HEK293 (cell line): ENCODE results near the gene RSPH9.

Source experiments
- CTCF ChIA-PET: fragments of 350-600 bp; formaldehyde crosslinking; extraction: SDS; loops from one replicate; lab custom pipeline; 2021; ENCODE audit warnings: antibody characterized with exemption; lab: Yijun Ruan, JAX
- POLR2A ChIA-PET: fragments of 300-600 bp; formaldehyde crosslinking; extraction: SDS; loops from one replicate; lab custom pipeline; 2020; ENCODE audit warnings: antibody characterized with exemption, inconsistent platforms; lab: Yijun Ruan, JAX
- H3K27ac ChIP-seq: fragments of 200-500 bp; sonication (Bioruptor generic); 2 replicates; pipeline ENCODE4 v1.5.1; 2014; ENCODE audit warnings: low read depth, low read length, control low read depth, inconsistent platforms; ENCODE audit errors: extremely low read depth
- H3K36me3 ChIP-seq, 2 experiments: fragments of 200-500 bp in 1 of 2; sonication (Bioruptor generic) in 1 of 2; 1 replicate in 1 of 2; 2 replicates in 1 of 2; pipeline ENCODE4 v1.5.1; 2014 to 2017; ENCODE audit warnings: inconsistent platforms in 2 of 2, low read length in 2 of 2; ENCODE audit not compliant: control insufficient read depth in 2 of 2, insufficient read depth in 1 of 2
- H3K4me1 ChIP-seq: fragments of 200-500 bp; sonication (Bioruptor generic); 2 replicates; pipeline ENCODE4 v1.5.1; 2014; ENCODE audit warnings: mild to moderate bottlenecking, low read length, inconsistent platforms; ENCODE audit not compliant: control insufficient read depth, insufficient read depth
- H3K4me3 ChIP-seq: 2 replicates; pipeline ENCODE4 v1.5.1; 2011; ENCODE audit warnings: low read depth, mild to moderate bottlenecking, control low read depth, low read length, moderate library complexity
- H3K9me3 ChIP-seq: fragments of 200-500 bp; sonication (Bioruptor generic); 2 replicates; pipeline ENCODE4 v1.5.1; 2014; ENCODE audit warnings: low read depth, low read length, inconsistent platforms; ENCODE audit not compliant: control insufficient read depth, insufficient read depth
- EGR2 ChIP-seq: fragments of 450-650 bp; formaldehyde crosslinking; IDR thresholded peaks from 2 replicates; pipeline ENCODE4 v1.5.1; 2016; ENCODE audit warnings: low read depth, missing biosample characterization, missing genetic modification characterization
- FEZF1 ChIP-seq: fragments of 450-650 bp; formaldehyde crosslinking; IDR thresholded peaks from 2 replicates; pipeline ENCODE4 v1.5.1; 2016; ENCODE audit warnings: missing biosample characterization, missing genetic modification characterization
- GLIS2 ChIP-seq: fragments of 450-650 bp; formaldehyde crosslinking; IDR thresholded peaks from 2 replicates; pipeline ENCODE4 v1.5.1; 2016; ENCODE audit warnings: missing biosample characterization, missing genetic modification characterization
- TCF7L2 ChIP-seq: IDR thresholded peaks from 2 replicates; pipeline ENCODE4 v1.6.1; 2011; ENCODE audit warnings: low read depth, mild to moderate bottlenecking, inconsistent platforms, low read length, moderate library complexity, borderline replicate concordance
- TRIM28 ChIP-seq: IDR thresholded peaks from 2 replicates; pipeline ENCODE4 v1.6.1; 2011; ENCODE audit warnings: low read length, control low read depth, borderline replicate concordance
- YY1 ChIP-seq: fragments of 450-650 bp; formaldehyde crosslinking; IDR thresholded peaks from 2 replicates; pipeline ENCODE4 v1.5.1; 2018; ENCODE audit warnings: missing biosample characterization, missing genetic modification characterization
- ZIC2 ChIP-seq: fragments of 450-650 bp; formaldehyde crosslinking; IDR thresholded peaks from 2 replicates; pipeline ENCODE4 v1.5.1; 2016; ENCODE audit warnings: missing biosample characterization, missing genetic modification characterization
- ZNF138 ChIP-seq: fragments of 450-650 bp; formaldehyde crosslinking; IDR thresholded peaks from 2 replicates; pipeline ENCODE4 v1.5.1; 2016; ENCODE audit warnings: missing biosample characterization, missing genetic modification characterization, borderline replicate concordance
- ZNF2 ChIP-seq: fragments of 450-650 bp; formaldehyde crosslinking; IDR thresholded peaks from 2 replicates; pipeline ENCODE4 v1.5.1; 2016; ENCODE audit warnings: missing biosample characterization, missing genetic modification characterization
- ZNF214 ChIP-seq: fragments of 450-650 bp; formaldehyde crosslinking; IDR thresholded peaks from 2 replicates; pipeline ENCODE4 v1.5.1; 2017; ENCODE audit warnings: missing biosample characterization, mild to moderate bottlenecking, missing genetic modification characterization, borderline replicate concordance
- ZNF221 ChIP-seq: fragments of 450-650 bp; formaldehyde crosslinking; IDR thresholded peaks from 2 replicates; pipeline ENCODE4 v1.5.1; 2017; ENCODE audit warnings: missing biosample characterization, missing genetic modification characterization, borderline replicate concordance
- ZNF324 ChIP-seq: fragments of 450-650 bp; formaldehyde crosslinking; IDR thresholded peaks from 2 replicates; pipeline ENCODE4 v1.5.1; 2016; ENCODE audit warnings: missing biosample characterization, missing genetic modification characterization
- ZNF433 ChIP-seq: fragments of 450-650 bp; formaldehyde crosslinking; IDR thresholded peaks from 2 replicates; pipeline ENCODE4 v1.5.1; 2016; ENCODE audit warnings: missing biosample characterization, missing genetic modification characterization, low read depth
- ZNF530 ChIP-seq: fragments of 450-650 bp; formaldehyde crosslinking; IDR thresholded peaks from 2 replicates; pipeline ENCODE4 v1.5.1; 2016; ENCODE audit warnings: low read depth, missing biosample characterization, missing genetic modification characterization
- ZNF571 ChIP-seq: fragments of 450-650 bp; formaldehyde crosslinking; IDR thresholded peaks from 2 replicates; pipeline ENCODE4 v1.5.0; 2017; ENCODE audit warnings: missing biosample characterization, missing genetic modification characterization
- ZNF626 ChIP-seq: fragments of 450-650 bp; sonication (Bioruptor Pico); formaldehyde crosslinking; IDR thresholded peaks from 2 replicates; pipeline ENCODE4 v1.5.1; 2018; ENCODE audit warnings: missing biosample characterization, missing genetic modification characterization, inconsistent platforms
- ZNF658 ChIP-seq: fragments of 450-650 bp; formaldehyde crosslinking; IDR thresholded peaks from 2 replicates; pipeline ENCODE4; 2016; ENCODE audit warnings: missing biosample characterization, missing genetic modification characterization
- ZNF776 ChIP-seq: fragments of 450-650 bp; formaldehyde crosslinking; IDR thresholded peaks from 2 replicates; pipeline ENCODE4 v1.5.0; 2017; ENCODE audit warnings: missing biosample characterization, missing genetic modification characterization, borderline replicate concordance
- TF ChIP-seq, protein P1 (sequence below): fragments of 450-650 bp; formaldehyde crosslinking; IDR thresholded peaks from 2 replicates; pipeline ENCODE4 v1.5.1; 2016; ENCODE audit warnings: missing biosample characterization, missing genetic modification characterization
- TF ChIP-seq, protein P2 (sequence below): fragments of 450-650 bp; formaldehyde crosslinking; IDR thresholded peaks from 2 replicates; pipeline ENCODE4 v1.5.1; 2017; ENCODE audit warnings: missing biosample characterization, missing genetic modification characterization
- TF ChIP-seq, protein P3 (sequence below): fragments of 450-650 bp; formaldehyde crosslinking; IDR thresholded peaks from 2 replicates; pipeline ENCODE4 v1.5.1; 2017; ENCODE audit warnings: missing biosample characterization, missing genetic modification characterization
- TF ChIP-seq, protein P4 (sequence below): fragments of 450-650 bp; formaldehyde crosslinking; IDR thresholded peaks from 2 replicates; pipeline ENCODE4; 2016; ENCODE audit warnings: missing biosample characterization, missing genetic modification characterization

RSPH9 gene

DNA sequence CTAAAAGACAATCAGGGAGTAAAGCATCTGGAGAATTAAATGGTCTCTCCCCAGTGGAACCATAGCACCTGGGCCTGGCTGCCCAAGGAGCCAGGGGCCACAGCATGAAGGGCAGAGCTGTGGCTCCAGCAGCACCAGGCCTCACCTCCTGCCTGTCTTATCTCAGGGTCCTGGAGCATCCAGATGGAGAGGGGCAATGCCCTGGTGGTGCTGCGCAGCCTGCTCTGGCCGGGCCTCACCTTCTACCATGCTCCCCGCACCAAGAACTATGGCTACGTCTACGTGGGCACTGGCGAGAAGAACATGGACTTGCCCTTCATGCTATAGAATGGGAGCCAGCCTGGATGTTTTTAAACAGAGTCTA is 25.8 kb downstream of the RSPH9 start:
- no peak overlapping the region for H3K27ac ChIP-seq
- no peak for TF ChIP-seq ZNF530 (tag by site-specific recombination)
- TF ChIP-seq ZNF324 (tag by site-specific recombination), result no peak
- ChIA-PET CTCF (interaction anchor here (0.6 to 7.2 kb wide), 12 partner anchors 10 to 409 kb away, joined by 3 to 101 read pairs (median 8); partner anchors contain the start of genes MRPS18A and VEGFA), POLR2A (interaction anchor here (0.5 to 4.6 kb wide), 7 partner anchors 13 to 429 kb away, joined by 3 to 36 read pairs (median 5); partner anchors contain the start of genes GTPBP2, MRPS18A and VEGFA)
- H3K36me3 ChIP-seq, result peaks cover 3 to 52% of the 10 kb centered on the region in 2 experiments; a peak in 2 of 3 replicates
- H3K4me1 ChIP-seq, result peaks cover 3% of the 10 kb centered on the region; the same call in 1 of the 2 replicates
- no peak overlapping the region for H3K4me3 ChIP-seq
- H3K9me3 ChIP-seq, result no peaks in the 10 kb centered on the region

DNA sequence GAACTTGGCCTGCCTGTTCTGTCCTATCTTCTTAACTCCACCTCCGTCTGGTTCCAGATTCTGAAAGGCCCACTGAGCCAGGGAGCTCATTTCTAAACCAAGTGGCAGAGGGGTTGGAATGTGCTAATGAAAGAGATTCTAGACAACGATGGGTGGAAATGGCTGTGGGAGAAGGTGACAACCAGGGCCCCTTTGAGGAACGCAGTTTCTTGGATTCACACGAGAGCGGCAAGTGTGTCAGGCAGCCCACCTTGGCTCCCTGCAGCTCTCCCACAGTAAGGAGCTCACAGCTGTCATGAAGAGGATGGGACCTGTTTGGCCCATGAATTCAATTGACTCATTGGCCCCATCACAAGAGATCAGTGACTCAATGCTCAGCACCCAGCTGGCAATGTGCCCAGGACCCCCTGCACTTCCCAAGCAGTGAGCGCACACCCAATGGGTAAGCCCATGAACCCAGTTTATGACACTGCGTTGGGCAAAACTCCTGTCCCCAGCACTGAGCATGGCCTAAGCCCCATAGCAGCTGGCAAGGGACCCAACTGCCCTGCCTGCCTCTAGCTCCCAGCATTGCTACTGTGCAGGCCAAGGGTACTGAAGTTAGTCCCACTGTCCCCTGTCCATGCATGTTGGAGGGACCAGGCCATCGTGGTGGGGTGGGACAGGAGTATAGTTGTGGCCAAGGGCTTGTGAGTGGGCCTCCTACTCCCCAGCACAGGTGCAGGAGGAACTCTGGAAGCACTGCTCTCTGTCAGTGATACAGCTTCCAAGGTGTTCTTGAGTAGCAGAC is 26.4 kb downstream of the RSPH9 start:
- POLR2A ChIA-PET, result interaction anchor here (1.1 to 1.4 kb wide), 2 partner anchors 35 to 42 kb away, joined by 3 to 5 read pairs; partner anchors contain the start of gene GTPBP2

DNA sequence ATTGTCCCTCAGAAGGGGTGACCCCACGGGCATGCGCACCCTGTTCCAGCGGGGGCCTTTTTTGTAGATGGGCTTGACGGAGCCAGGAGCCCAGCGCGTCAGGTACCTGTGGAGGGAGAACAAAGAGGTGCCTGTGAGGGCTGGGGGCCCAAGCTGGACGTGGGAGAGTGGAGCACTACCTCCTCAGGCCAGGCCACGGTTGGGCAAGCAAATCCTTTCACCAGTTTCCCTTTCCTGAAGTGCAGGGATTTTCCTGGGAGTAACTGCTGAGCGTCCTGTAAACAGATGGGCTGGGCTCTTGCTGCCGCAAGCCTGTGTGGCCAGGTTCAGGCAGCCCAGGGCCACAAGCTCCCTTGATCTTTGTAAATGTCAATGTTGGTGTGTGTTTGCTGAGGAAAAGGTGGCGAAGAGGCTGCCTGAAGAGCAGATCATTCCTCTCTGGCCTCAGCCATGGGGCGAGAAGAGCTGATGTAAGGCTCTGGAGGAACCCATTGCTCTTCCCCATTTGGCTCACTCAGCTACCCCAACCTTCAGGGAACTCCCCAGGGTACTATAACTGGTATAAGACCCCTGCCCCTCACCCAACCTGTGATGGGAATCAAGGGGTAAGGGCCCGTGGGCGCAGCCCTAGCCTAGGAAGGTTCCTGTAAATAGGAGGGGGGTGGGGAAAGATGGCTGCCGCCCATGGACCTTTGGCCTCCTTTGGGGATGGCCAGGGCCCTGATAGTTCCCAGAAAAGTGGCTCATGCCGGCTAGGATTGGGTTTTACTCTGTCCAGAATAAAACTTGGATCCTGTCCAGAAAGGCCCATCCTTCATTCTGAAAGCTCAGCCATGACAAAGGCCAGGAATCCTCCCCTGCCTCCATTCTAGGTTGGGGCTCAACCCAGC is 27.2 kb downstream of the RSPH9 start:
- Histone ChIP-seq H3K4me1 (peaks cover 3% of the 10 kb centered on the region; the same call in 1 of the 2 replicates), H3K36me3 (peaks cover 3 to 67% of the 10 kb centered on the region in 2 experiments), H3K9me3 (no peaks in the 10 kb centered on the region), H3K27ac (no peak overlapping the region; the same call in 1 of the 2 replicates), H3K4me3 (no peak overlapping the region)
- ChIA-PET CTCF (interaction anchor here (0.6 to 7.2 kb wide), 5 partner anchors 13 to 217 kb away, joined by 3 to 101 read pairs (median 56); partner anchors contain the start of genes MRPS18A and VEGFA), POLR2A (interaction anchor here (1.4 kb wide), 1 partner anchor 43 kb away, joined by 5 read pairs; the partner anchor contains the start of gene GTPBP2)
- TF ChIP-seq ZNF214 (tag by site-specific recombination), result no peak
- no peak for TF ChIP-seq ZNF626 (tag by site-specific recombination)
- TF ChIP-seq, protein P1, sequence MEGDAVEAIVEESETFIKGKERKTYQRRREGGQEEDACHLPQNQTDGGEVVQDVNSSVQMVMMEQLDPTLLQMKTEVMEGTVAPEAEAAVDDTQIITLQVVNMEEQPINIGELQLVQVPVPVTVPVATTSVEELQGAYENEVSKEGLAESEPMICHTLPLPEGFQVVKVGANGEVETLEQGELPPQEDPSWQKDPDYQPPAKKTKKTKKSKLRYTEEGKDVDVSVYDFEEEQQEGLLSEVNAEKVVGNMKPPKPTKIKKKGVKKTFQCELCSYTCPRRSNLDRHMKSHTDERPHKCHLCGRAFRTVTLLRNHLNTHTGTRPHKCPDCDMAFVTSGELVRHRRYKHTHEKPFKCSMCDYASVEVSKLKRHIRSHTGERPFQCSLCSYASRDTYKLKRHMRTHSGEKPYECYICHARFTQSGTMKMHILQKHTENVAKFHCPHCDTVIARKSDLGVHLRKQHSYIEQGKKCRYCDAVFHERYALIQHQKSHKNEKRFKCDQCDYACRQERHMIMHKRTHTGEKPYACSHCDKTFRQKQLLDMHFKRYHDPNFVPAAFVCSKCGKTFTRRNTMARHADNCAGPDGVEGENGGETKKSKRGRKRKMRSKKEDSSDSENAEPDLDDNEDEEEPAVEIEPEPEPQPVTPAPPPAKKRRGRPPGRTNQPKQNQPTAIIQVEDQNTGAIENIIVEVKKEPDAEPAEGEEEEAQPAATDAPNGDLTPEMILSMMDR (tag by site-specific recombination), result no peak
- TF ChIP-seq, protein P2, sequence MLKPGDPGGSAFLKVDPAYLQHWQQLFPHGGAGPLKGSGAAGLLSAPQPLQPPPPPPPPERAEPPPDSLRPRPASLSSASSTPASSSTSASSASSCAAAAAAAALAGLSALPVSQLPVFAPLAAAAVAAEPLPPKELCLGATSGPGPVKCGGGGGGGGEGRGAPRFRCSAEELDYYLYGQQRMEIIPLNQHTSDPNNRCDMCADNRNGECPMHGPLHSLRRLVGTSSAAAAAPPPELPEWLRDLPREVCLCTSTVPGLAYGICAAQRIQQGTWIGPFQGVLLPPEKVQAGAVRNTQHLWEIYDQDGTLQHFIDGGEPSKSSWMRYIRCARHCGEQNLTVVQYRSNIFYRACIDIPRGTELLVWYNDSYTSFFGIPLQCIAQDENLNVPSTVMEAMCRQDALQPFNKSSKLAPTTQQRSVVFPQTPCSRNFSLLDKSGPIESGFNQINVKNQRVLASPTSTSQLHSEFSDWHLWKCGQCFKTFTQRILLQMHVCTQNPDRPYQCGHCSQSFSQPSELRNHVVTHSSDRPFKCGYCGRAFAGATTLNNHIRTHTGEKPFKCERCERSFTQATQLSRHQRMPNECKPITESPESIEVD, result no peak
- no peak for TF ChIP-seq ZNF221 (tag by site-specific recombination)
- TF ChIP-seq, protein P3, sequence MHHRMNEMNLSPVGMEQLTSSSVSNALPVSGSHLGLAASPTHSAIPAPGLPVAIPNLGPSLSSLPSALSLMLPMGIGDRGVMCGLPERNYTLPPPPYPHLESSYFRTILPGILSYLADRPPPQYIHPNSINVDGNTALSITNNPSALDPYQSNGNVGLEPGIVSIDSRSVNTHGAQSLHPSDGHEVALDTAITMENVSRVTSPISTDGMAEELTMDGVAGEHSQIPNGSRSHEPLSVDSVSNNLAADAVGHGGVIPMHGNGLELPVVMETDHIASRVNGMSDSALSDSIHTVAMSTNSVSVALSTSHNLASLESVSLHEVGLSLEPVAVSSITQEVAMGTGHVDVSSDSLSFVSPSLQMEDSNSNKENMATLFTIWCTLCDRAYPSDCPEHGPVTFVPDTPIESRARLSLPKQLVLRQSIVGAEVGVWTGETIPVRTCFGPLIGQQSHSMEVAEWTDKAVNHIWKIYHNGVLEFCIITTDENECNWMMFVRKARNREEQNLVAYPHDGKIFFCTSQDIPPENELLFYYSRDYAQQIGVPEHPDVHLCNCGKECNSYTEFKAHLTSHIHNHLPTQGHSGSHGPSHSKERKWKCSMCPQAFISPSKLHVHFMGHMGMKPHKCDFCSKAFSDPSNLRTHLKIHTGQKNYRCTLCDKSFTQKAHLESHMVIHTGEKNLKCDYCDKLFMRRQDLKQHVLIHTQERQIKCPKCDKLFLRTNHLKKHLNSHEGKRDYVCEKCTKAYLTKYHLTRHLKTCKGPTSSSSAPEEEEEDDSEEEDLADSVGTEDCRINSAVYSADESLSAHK (tag by site-specific recombination), result no peak
- TF ChIP-seq ZNF2 (tag by site-specific recombination), result no peak
- TF ChIP-seq ZNF433 (tag by site-specific recombination), result no peak
- no peak for TF ChIP-seq ZNF658 (tag by site-specific recombination)
- TF ChIP-seq EGR2, result no peak
- TF ChIP-seq YY1 (tag by site-specific recombination), result no peak
- TF ChIP-seq FEZF1 (tag by site-specific recombination), result no peak
- TF ChIP-seq ZNF776, result no peak
- TF ChIP-seq TCF7L2, result no peak
- TF ChIP-seq TRIM28, result no peak
- TF ChIP-seq ZNF571 (tag by site-specific recombination), result no peak

More for the DNA sequence above, 26.4 kb downstream of the RSPH9 start:
- Histone ChIP-seq H3K4me3 (no peak overlapping the region), H3K27ac (no peak overlapping the region), H3K4me1 (peaks cover 3% of the 10 kb centered on the region; the same call in 1 of the 2 replicates), H3K9me3 (no peaks in the 10 kb centered on the region), H3K36me3 (peaks cover 3 to 58% of the 10 kb centered on the region in 2 experiments; a peak in 2 of 3 replicates)
- TF ChIP-seq GLIS2 (tag by site-specific recombination) (no peak), ZIC2 (tag by site-specific recombination) (peak; percentile 29; the same call in 1 of the 2 replicates), ZNF138 (tag by site-specific recombination) (no peak)
- TF ChIP-seq, protein P4, sequence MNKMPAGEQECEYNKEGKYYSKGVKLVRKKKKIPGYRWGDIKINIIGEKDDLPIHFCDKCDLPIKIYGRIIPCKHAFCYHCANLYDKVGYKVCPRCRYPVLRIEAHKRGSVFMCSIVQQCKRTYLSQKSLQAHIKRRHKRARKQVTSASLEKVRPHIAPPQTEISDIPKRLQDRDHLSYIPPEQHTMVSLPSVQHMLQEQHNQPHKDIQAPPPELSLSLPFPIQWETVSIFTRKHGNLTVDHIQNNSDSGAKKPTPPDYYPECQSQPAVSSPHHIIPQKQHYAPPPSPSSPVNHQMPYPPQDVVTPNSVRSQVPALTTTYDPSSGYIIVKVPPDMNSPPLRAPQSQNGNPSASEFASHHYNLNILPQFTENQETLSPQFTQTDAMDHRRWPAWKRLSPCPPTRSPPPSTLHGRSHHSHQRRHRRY (tag by site-specific recombination), result no peak
- CTCF ChIA-PET, result interaction anchor here (0.6 to 7.2 kb wide), 10 partner anchors 10 to 408 kb away, joined by 3 to 101 read pairs (median 30); partner anchors contain the start of genes MRPS18A and VEGFA
